ENCODE data around the gene TMEM238L.

The TMEM238L gene

GRCh38 chr17:10745231-10745630, 58.7 kb downstream of the TMEM238L start:
- no peak for TF ChIP-seq CTCF (IDR thresholded peaks at IDR 0.05; ENCODE audit: low read depth, low read length)
- no peak for DNase-seq (ENCODE audit: extremely low read depth, low read depth)

Measured in AG09319 (cell line).